ENCODE data around the gene NATD1.
"Not testable (repeated sequence)": the region's sequence is repeated elsewhere in the genome, so short reads cannot be mapped to it uniquely, and the experiment has no call there.

NATD1 gene

GRCh38 chr17:21243516-21244303 lies 9.5 kb downstream of the NATD1 start:
- DNase-seq, result no peak

- no peak for DNase-seq
These were observed 10.3 kb downstream of the NATD1 start for GRCh38 chr17:21242780-21243515.

- no peak for DNase-seq
These were observed 11.0 kb downstream of the NATD1 start for GRCh38 chr17:21242026-21242697.

GRCh38 chr17:21241564-21241963 lies 11.6 kb downstream of the NATD1 start:
- no peak for DNase-seq

- no peak for DNase-seq
These were observed 12.7 kb downstream of the NATD1 start for GRCh38 chr17:21240369-21241055.

- DNase-seq, result no peak
These were observed 13.4 kb downstream of the NATD1 start for GRCh38 chr17:21239680-21240368.

- no peak for DNase-seq
These were observed 17.3 kb downstream of the NATD1 start for GRCh38 chr17:21235921-21236320.

GRCh38 chr17:21233581-21234347 lies 19.4 kb downstream of the NATD1 start:
- DNase-seq, result no peak

- DNase-seq, result no peak
These were observed 21.0 kb downstream of the NATD1 start for GRCh38 chr17:21232033-21232749.

- no peak for DNase-seq
These were observed 21.7 kb downstream of the NATD1 start for GRCh38 chr17:21231533-21231932.

GRCh38 chr17:21228845-21229244 lies 24.4 kb downstream of the NATD1 start:
- DNase-seq, result no peak

GRCh38 chr17:21228111-21228510 lies 25.1 kb downstream of the NATD1 start:
- DNase-seq, result no peak

- not testable (repeated sequence) for DNase-seq
These were observed 25.9 kb downstream of the NATD1 start for GRCh38 chr17:21227277-21227676.

- no peak for DNase-seq
These were observed 30.1 kb downstream of the NATD1 start for GRCh38 chr17:21223086-21223485.

GRCh38 chr17:21218831-21219380 lies 34.3 kb downstream of the NATD1 start:
- no peak for DNase-seq

- DNase-seq, result peak; percentile 56
These were observed 35.1 kb downstream of the NATD1 start for GRCh38 chr17:21218101-21218500.

- DNase-seq, result no peak
These were observed 35.9 kb downstream of the NATD1 start for GRCh38 chr17:21217346-21217745.

GRCh38 chr17:21215935-21216334 lies 37.3 kb downstream of the NATD1 start:
- DNase-seq, result no peak

- DNase-seq, result no peak
These were observed 38.3 kb downstream of the NATD1 start for GRCh38 chr17:21214777-21215541.

All from activated naive CD4-positive, alpha-beta T cell treated with Interleukin-2 at 50 U/mL for 16 hours (primary cell).